Skeletal muscle satellite cell (primary cell): ENCODE results near the gene DNAAF1.

Source experiments
- H3K27me3 ChIP-seq: 2 replicates; pipeline ENCODE4 v1.7.0; 2013; ENCODE audit warnings: low read length; ENCODE audit not compliant: control insufficient read depth, insufficient read depth
- H3K36me3 ChIP-seq: 2 replicates; pipeline ENCODE4 v1.7.0; 2013; ENCODE audit warnings: mild to moderate bottlenecking, control low read depth, low read length; ENCODE audit not compliant: insufficient read depth
- H3K4me1 ChIP-seq: 2 replicates; pipeline ENCODE4 v1.7.0; 2013; ENCODE audit warnings: low read length; ENCODE audit not compliant: control insufficient read depth, insufficient read depth
- H3K4me2 ChIP-seq: 2 replicates; pipeline ENCODE4 v1.7.0; 2013; ENCODE audit warnings: mild to moderate bottlenecking, low read length
- H3K4me3 ChIP-seq: 2 replicates; pipeline ENCODE4 v1.7.0; 2013; ENCODE audit warnings: low read length
- H3K9ac ChIP-seq: 2 replicates; pipeline ENCODE4 v1.7.0; 2013; ENCODE audit warnings: mild to moderate bottlenecking, low read depth, low read length, moderate library complexity
- H3K9me3 ChIP-seq: replicated peaks from 2 replicates; pipeline ENCODE4 v1.7.0; 2013; ENCODE audit warnings: mild to moderate bottlenecking, control low read depth, low read length

DNAAF1 gene

GRCh38 chr16:84223456-84223855 is 78.3 kb downstream of the DNAAF1 start:
- H3K4me2 ChIP-seq: no peak overlapping the region
- no peaks in the 10 kb centered on the region for H3K36me3 ChIP-seq
- H3K27me3 ChIP-seq: peaks cover 13% of the 10 kb centered on the region
- H3K4me3 ChIP-seq: no peak overlapping the region
- H3K9ac ChIP-seq: no peak overlapping the region
- H3K9me3 ChIP-seq: no peaks in the 10 kb centered on the region
- H3K4me1 ChIP-seq: peaks cover 15% of the 10 kb centered on the region

- H3K27me3 ChIP-seq: peaks cover 6% of the 10 kb centered on the region
- peaks cover 24% of the 10 kb centered on the region for H3K4me1 ChIP-seq
- no peak overlapping the region for H3K4me3 ChIP-seq
- H3K36me3 ChIP-seq: no peaks in the 10 kb centered on the region
- no peak overlapping the region for H3K4me2 ChIP-seq
- H3K9me3 ChIP-seq: no peaks in the 10 kb centered on the region
- no peak overlapping the region for H3K9ac ChIP-seq
Measured at GRCh38 chr16:84224554-84224953, 79.4 kb downstream of the DNAAF1 start.

DNA sequence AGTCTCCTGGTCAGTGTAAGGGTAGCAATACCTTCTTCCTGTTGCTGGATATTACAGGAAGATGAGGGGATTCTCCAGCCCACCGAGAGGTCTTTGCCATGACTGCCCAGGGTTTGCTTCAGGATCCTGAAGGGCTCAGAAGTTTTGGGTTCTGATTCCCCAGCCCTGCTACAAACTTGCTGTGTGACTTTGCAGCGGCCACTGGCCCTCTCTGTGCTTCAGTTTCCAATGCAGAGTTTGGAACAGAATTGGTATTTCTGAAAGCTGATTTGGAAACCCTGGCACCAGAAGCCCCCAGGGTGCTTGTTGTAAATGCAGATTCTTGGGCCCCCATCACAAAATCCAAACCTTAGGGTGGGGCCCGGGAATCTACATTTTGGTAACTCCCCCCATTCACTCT is 80.0 kb downstream of the DNAAF1 start:
- no peak overlapping the region for H3K4me3 ChIP-seq
- no peaks in the 10 kb centered on the region for H3K36me3 ChIP-seq
- H3K4me1 ChIP-seq: peaks cover 27% of the 10 kb centered on the region
- no peak overlapping the region for H3K9ac ChIP-seq
- peaks cover 6% of the 10 kb centered on the region for H3K27me3 ChIP-seq
- no peak overlapping the region for H3K4me2 ChIP-seq
- H3K9me3 ChIP-seq: no peaks in the 10 kb centered on the region

DNA sequence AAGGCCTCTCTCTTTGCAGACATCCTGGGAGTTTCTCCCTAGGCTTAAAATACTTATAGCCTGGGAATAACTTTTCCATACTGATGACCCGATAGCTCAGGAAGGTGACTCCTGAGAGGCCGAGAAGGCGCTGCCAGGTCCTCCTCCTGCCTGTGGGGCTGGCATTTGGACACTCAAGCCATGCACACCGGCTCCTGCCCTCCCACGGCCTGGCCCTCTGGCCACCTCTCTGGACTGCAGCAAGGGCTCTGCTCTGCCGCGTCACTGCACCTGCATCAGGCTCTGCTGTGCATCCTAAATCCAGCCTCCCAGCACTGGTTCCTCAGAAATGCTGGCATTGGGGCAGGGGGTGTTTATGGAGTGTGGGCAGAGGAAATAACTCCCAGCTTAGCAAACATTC is 80.5 kb downstream of the DNAAF1 start:
- peaks cover 27% of the 10 kb centered on the region for H3K4me1 ChIP-seq
- no peak overlapping the region for H3K9ac ChIP-seq
- H3K36me3 ChIP-seq: no peaks in the 10 kb centered on the region
- H3K4me2 ChIP-seq: no peak overlapping the region
- H3K4me3 ChIP-seq: no peak overlapping the region
- H3K9me3 ChIP-seq: no peaks in the 10 kb centered on the region
- peaks cover 8% of the 10 kb centered on the region for H3K27me3 ChIP-seq

- no peaks in the 10 kb centered on the region for H3K9me3 ChIP-seq
Measured at GRCh38 chr16:84226026-84226425, 80.9 kb downstream of the DNAAF1 start.

More at GRCh38 chr16:84226026-84226425, 80.9 kb downstream of the DNAAF1 start:
- Histone ChIP-seq H3K9ac (no peak overlapping the region), H3K27me3 (peaks cover 11% of the 10 kb centered on the region), H3K4me3 (no peak overlapping the region), H3K4me2 (no peak overlapping the region), H3K4me1 (peaks cover 27% of the 10 kb centered on the region), H3K36me3 (no peaks in the 10 kb centered on the region)
